Transverse colon (tissue), 4 donors: ENCODE measurements around the gene NOC2L.

Source experiments
- POLR2A ChIP-seq: fragments of 450-650 bp; IDR thresholded peaks from one replicate; pipeline ENCODE4 v1.6.1; 2016; ENCODE audit warnings: antibody characterized with exemption, mild to moderate bottlenecking, moderate library complexity
- POLR2AphosphoS5 ChIP-seq, 3 donors: sonication (generic); formaldehyde crosslinking; IDR thresholded peaks; one replicate each; pipeline ENCODE4 v1.6.1; 2016; ENCODE audit warnings: antibody characterized with exemption in 3 of 3
- TF ChIP-seq, protein P1 (sequence below), 5 experiments: fragments of 200-600 bp in 3 of 5; fragments of 450-650 bp in 2 of 5; sonication (generic) in 3 of 5; IDR thresholded peaks; 1 replicate in 2 of 5; 2 replicates in 3 of 5; pipeline ENCODE4 v1.5.1; 2016 to 2017; ENCODE audit warnings: antibody characterized with exemption in 5 of 5, inconsistent platforms in 3 of 5, mild to moderate bottlenecking in 2 of 5, moderate library complexity in 1 of 5

DNA sequence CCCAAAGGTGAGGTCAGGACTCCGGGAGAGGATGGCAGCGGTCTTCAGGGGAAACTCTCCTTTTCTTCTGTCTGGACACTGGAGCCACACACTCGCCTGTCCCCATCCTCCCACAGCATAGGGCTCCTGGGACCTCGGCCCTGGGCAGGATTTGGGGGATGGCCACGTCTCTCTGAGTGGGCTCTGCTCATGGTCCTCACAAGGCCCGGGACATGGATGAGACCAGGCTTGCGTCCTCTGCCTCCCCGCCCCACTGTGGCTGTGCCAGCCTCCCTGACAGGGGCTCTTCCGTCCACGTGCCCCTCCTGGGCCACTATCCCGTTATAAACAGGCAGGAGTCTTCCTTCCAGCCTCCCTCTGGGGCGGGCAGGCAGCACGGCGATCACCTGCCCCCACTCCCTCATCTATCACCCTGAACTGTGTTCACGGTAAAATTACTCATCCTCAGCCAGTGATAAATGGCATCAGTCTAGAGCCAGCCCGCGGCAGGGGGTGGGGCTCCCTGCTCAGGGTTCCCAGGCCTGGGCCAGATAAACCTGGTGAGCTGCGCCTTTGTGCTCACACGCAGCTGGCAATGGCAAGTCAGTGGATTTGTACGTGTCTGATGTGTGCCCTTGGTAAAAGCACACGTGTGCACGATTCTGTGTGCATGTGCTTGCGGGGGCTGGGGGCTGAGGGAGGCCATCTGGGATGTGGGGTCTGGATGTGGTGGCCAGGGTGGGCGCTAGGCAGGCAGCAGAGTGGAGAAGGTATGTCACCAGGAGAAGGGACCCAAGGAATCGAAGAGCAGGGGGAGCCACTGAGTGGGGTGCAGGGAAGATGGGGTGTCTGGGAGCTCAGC lies 48.0 kb downstream of the NOC2L start:
- TF ChIP-seq POLR2AphosphoS5 (IDR thresholded peaks at IDR 0.05) (no peak), POLR2A (no peak)
- TF ChIP-seq, protein P1, sequence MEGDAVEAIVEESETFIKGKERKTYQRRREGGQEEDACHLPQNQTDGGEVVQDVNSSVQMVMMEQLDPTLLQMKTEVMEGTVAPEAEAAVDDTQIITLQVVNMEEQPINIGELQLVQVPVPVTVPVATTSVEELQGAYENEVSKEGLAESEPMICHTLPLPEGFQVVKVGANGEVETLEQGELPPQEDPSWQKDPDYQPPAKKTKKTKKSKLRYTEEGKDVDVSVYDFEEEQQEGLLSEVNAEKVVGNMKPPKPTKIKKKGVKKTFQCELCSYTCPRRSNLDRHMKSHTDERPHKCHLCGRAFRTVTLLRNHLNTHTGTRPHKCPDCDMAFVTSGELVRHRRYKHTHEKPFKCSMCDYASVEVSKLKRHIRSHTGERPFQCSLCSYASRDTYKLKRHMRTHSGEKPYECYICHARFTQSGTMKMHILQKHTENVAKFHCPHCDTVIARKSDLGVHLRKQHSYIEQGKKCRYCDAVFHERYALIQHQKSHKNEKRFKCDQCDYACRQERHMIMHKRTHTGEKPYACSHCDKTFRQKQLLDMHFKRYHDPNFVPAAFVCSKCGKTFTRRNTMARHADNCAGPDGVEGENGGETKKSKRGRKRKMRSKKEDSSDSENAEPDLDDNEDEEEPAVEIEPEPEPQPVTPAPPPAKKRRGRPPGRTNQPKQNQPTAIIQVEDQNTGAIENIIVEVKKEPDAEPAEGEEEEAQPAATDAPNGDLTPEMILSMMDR (IDR thresholded peaks at IDR 0.05) = no peak
